H9 (cell line): ENCODE measurements around the gene KRTAP10-4. TPM values are rescaled to one million over a fixed set of nuclear protein-coding genes. Genes with fewer than 3 reads are reported as not detected.

Experiments
- DNase-seq: peaks from one replicate; pipeline ENCODE4 v3.0.0-alpha.2; 2017
- H2AFZ ChIP-seq: one replicate; pipeline ENCODE4 v1.6.1; 2013; ENCODE audit warnings: mild to moderate bottlenecking, low read length, control low read depth, moderate library complexity
- H2AK5ac ChIP-seq: 2 replicates; pipeline ENCODE4 v1.6.1; 2013; ENCODE audit warnings: low read length, control low read depth, mixed read lengths; ENCODE audit not compliant: insufficient read length
- H2BK120ac ChIP-seq: one replicate; pipeline ENCODE4 v1.6.1; 2013; ENCODE audit warnings: low read depth, mild to moderate bottlenecking, low read length, control low read depth, inconsistent platforms; ENCODE audit not compliant: poor library complexity, severe bottlenecking
- H2BK12ac ChIP-seq: 2 replicates; pipeline ENCODE4 v1.6.1; 2013; ENCODE audit warnings: low read length, control low read depth, mixed read lengths, low read depth; ENCODE audit not compliant: insufficient read length
- H2BK15ac ChIP-seq: 2 replicates; pipeline ENCODE4 v1.6.1; 2013; ENCODE audit warnings: low read depth, low read length, control low read depth
- H2BK20ac ChIP-seq: one replicate; pipeline ENCODE4 v1.6.1; 2013; ENCODE audit warnings: low read depth, mild to moderate bottlenecking, low read length, control low read depth, inconsistent platforms; ENCODE audit not compliant: poor library complexity, severe bottlenecking
- H2BK5ac ChIP-seq: 2 replicates; pipeline ENCODE4 v1.6.1; 2013; ENCODE audit warnings: low read length, control low read depth, mixed read lengths; ENCODE audit not compliant: insufficient read length
- H3K14ac ChIP-seq: 2 replicates; pipeline ENCODE4 v1.6.1; 2013; ENCODE audit warnings: low read length, control low read depth; ENCODE audit not compliant: insufficient read depth
- H3K18ac ChIP-seq: 2 replicates; pipeline ENCODE4 v1.6.1; 2013; ENCODE audit warnings: low read depth, mild to moderate bottlenecking, mixed read lengths, low read length, control low read depth; ENCODE audit not compliant: insufficient read length
- H3K23ac ChIP-seq: 2 replicates; pipeline ENCODE4 v1.6.1; 2013; ENCODE audit warnings: low read length, control low read depth, mixed read lengths, low read depth; ENCODE audit not compliant: insufficient read length
- H3K23me2 ChIP-seq: 2 replicates; pipeline ENCODE4 v1.6.1; 2013; ENCODE audit warnings: low read depth, mild to moderate bottlenecking, mixed read lengths, low read length, control low read depth; ENCODE audit not compliant: insufficient read length, poor library complexity, severe bottlenecking
- H3K27ac ChIP-seq: 2 replicates; pipeline ENCODE4 v1.5.1; 2013; ENCODE audit warnings: low read length, control low read depth, mixed read lengths, low read depth; ENCODE audit not compliant: insufficient read length
- H3K27me3 ChIP-seq: 2 replicates; pipeline ENCODE4 v1.6.1; 2013; ENCODE audit warnings: low read length, control low read depth, inconsistent platforms; ENCODE audit not compliant: insufficient read depth
- H3K4ac ChIP-seq: 2 replicates; pipeline ENCODE4 v1.6.1; 2013; ENCODE audit warnings: low read depth, mild to moderate bottlenecking, control low read depth, inconsistent platforms, low read length, moderate library complexity
- H3K4me1 ChIP-seq: 2 replicates; pipeline ENCODE4 v1.6.1; 2013; ENCODE audit warnings: low read length, control low read depth, inconsistent platforms; ENCODE audit not compliant: insufficient read depth
- H3K4me2 ChIP-seq: 2 replicates; pipeline ENCODE4 v1.6.1; 2013; ENCODE audit warnings: low read length, control low read depth, mixed read lengths; ENCODE audit not compliant: insufficient read length, insufficient read depth
- H3K56ac ChIP-seq: 2 replicates; pipeline ENCODE4 v1.6.1; 2013; ENCODE audit warnings: low read depth, mild to moderate bottlenecking, mixed read lengths, low read length, control low read depth; ENCODE audit not compliant: insufficient read length
- H3K79me1 ChIP-seq: 2 replicates; pipeline ENCODE4 v1.6.1; 2013; ENCODE audit warnings: low read depth, mild to moderate bottlenecking, moderate library complexity, low read length, control low read depth, inconsistent platforms; ENCODE audit not compliant: insufficient read depth, poor library complexity, severe bottlenecking
- H3K79me2 ChIP-seq: 2 replicates; pipeline ENCODE4 v1.6.1; 2013; ENCODE audit warnings: low read length, control low read depth, inconsistent platforms; ENCODE audit not compliant: insufficient read depth
- H3K9ac ChIP-seq: 2 replicates; pipeline ENCODE4 v1.6.1; 2013; ENCODE audit warnings: low read length, control low read depth, mixed read lengths; ENCODE audit not compliant: insufficient read length; ENCODE audit errors: extremely low read depth
- H3K9me3 ChIP-seq: one replicate; pipeline ENCODE4 v1.6.1; 2013; ENCODE audit warnings: low read depth, low read length, inconsistent platforms; ENCODE audit not compliant: control insufficient read depth
- H3T11ph ChIP-seq: one replicate; pipeline ENCODE4 v1.6.1; 2013; ENCODE audit warnings: mild to moderate bottlenecking, low read length, control low read depth, inconsistent platforms
- H4K20me1 ChIP-seq: one replicate; pipeline ENCODE4 v1.6.1; 2013; ENCODE audit not compliant: control insufficient read depth, insufficient read length, insufficient read depth
- H4K5ac ChIP-seq: 2 replicates; pipeline ENCODE4 v1.6.1; 2013; ENCODE audit warnings: low read depth, mild to moderate bottlenecking, mixed read lengths, low read length, control low read depth; ENCODE audit not compliant: insufficient read length
- H4K8ac ChIP-seq: replicated peaks from 2 replicates; pipeline ENCODE4 v1.6.1; 2013; ENCODE audit warnings: low read length, control low read depth, mixed read lengths, low read depth; ENCODE audit not compliant: insufficient read length
- H4K91ac ChIP-seq: 2 replicates; pipeline ENCODE4 v1.6.1; 2013; ENCODE audit warnings: low read depth, mild to moderate bottlenecking, moderate library complexity, mixed read lengths, low read length, control low read depth; ENCODE audit not compliant: insufficient read length
- H3K27ac Mint-ChIP-seq, 3 experiments: 2 replicates in 2 of 3; 3 replicates in 1 of 3; pipeline ENCODE4 v1.8.0; 2020 to 2021; ENCODE audit warnings: mixed read lengths in 3 of 3, mild to moderate bottlenecking in 1 of 3, moderate library complexity in 1 of 3
- H3K27me3 Mint-ChIP-seq: 2 replicates; pipeline ENCODE4 v1.8.0; 2021; ENCODE audit warnings: low read depth, mild to moderate bottlenecking, moderate library complexity, mixed read lengths
- H3K36me3 Mint-ChIP-seq, 3 experiments: 2 replicates in 2 of 3; 3 replicates in 1 of 3; pipeline ENCODE4 v1.8.0; 2020 to 2021; ENCODE audit warnings: low read depth in 3 of 3, mixed read lengths in 3 of 3; ENCODE audit not compliant: insufficient read depth in 1 of 3
- H3K4me1 Mint-ChIP-seq, 2 experiments: 2 replicates each; pipeline ENCODE4 v1.8.0; 2020; ENCODE audit warnings: mixed read lengths in 2 of 2
- H3K4me3 Mint-ChIP-seq, 2 experiments: 2 replicates in 1 of 2; 3 replicates in 1 of 2; pipeline ENCODE4 v1.8.0; 2020 to 2021; ENCODE audit warnings: mild to moderate bottlenecking in 2 of 2, mixed read lengths in 2 of 2, moderate library complexity in 1 of 2
- H3K9me3 Mint-ChIP-seq, 2 experiments: 2 replicates in 1 of 2; 3 replicates in 1 of 2; pipeline ENCODE4 v1.8.0; 2020; ENCODE audit warnings: mild to moderate bottlenecking in 2 of 2, mixed read lengths in 2 of 2, moderate library complexity in 1 of 2
- CTCF ChIP-seq: fragments of 200-600 bp; sonication (generic); conservative IDR thresholded peaks from 3 replicates; pipeline ENCODE4 v1.8.0; 2021; ENCODE audit warnings: antibody characterized with exemption, mild to moderate bottlenecking
- WGBS: extraction: QIAGEN DNeasy Blood & Tissue Kit; methylation state at CpG from one replicate; pipeline ENCODE4 v1.1.7; 2013; ENCODE audit warnings: missing lambda C conversion rate, low lambda C conversion rate, mixed read lengths; ENCODE audit not compliant: insufficient read length; ENCODE audit errors: extremely low coverage; 5-methylcytosine and 5-hydroxymethylcytosine counted together
- total RNA-seq: library from RNA; stranded (reverse); gene quantifications from 2 replicates; pipeline ENCODE4 v1.2.1, GENCODE V29; 2021

The KRTAP10-4 gene
- total RNA-seq, 1 experiment from 2014 or later = not detected

- H3K23me2 ChIP-seq = no peaks in the 10 kb centered on the region
- H2BK15ac ChIP-seq = no peak overlapping the region
- H2AFZ ChIP-seq = no peak overlapping the region
- H3K79me2 ChIP-seq = no peaks in the 10 kb centered on the region
- no peak overlapping the region for H2BK120ac ChIP-seq
- no peaks in the 10 kb centered on the region for H3K79me1 ChIP-seq
- H3K4me1 ChIP-seq = no peaks in the 10 kb centered on the region; the same call in 1 of the 2 replicates
- no peak overlapping the region for H4K5ac ChIP-seq
- no peak overlapping the region for H3K14ac ChIP-seq
- peaks cover 5% of the 10 kb centered on the region for H3K27me3 Mint-ChIP-seq
- no peak overlapping the region for H4K91ac ChIP-seq
- H3K27me3 ChIP-seq = no peaks in the 10 kb centered on the region
- H3K9me3 ChIP-seq = no peaks in the 10 kb centered on the region
- H3K9me3 Mint-ChIP-seq = no peaks in the 10 kb centered on the region; a peak in 1 of 5 replicates
- DNase-seq = no peak
- H2AK5ac ChIP-seq = no peak overlapping the region
- H2BK5ac ChIP-seq = no peak overlapping the region
- no peak overlapping the region for H3K27ac ChIP-seq
- TF ChIP-seq CTCF = no peak
- no peak overlapping the region for H3K18ac ChIP-seq
- no peaks in the 10 kb centered on the region for H4K20me1 ChIP-seq
- no peak overlapping the region for H3K56ac ChIP-seq
- H3K23ac ChIP-seq = no peak overlapping the region
- H3T11ph ChIP-seq = no peak overlapping the region
- H3K4me1 Mint-ChIP-seq = peaks cover 33 to 40% of the 10 kb centered on the region in 2 experiments
- no peak overlapping the region for H3K9ac ChIP-seq
- H3K4me2 ChIP-seq = no peak overlapping the region
- no peak overlapping the region for H2BK20ac ChIP-seq
- no peak overlapping the region for H3K4ac ChIP-seq
- H3K4me3 Mint-ChIP-seq = no peak overlapping the region
- no peak overlapping the region for H2BK12ac ChIP-seq
- H3K36me3 Mint-ChIP-seq = no peaks in the 10 kb centered on the region
- WGBS = no CpG with 5 or more reads among the region's 13 CpGs
- H3K27ac Mint-ChIP-seq = no peak overlapping the region; a peak in 1 of 7 replicates
- no peak overlapping the region for H4K8ac ChIP-seq
Measured at GRCh38 chr21:44555200-44555875, 18.2 kb upstream of the KRTAP10-4 start.
